Thyroid gland (tissue), 4 donors: ENCODE data around the gene SLC22A14.

Experiments used
- CTCF ChIP-seq, 6 experiments: fragments of 200-600 bp in 3 of 6; fragments of 450-650 bp in 3 of 6; sonication (generic) in 3 of 6; IDR thresholded peaks; one replicate each; pipeline ENCODE4 v1.5.1; 2016 to 2019; ENCODE audit warnings: antibody characterized with exemption in 6 of 6, mild to moderate bottlenecking in 2 of 6, inconsistent platforms in 1 of 6, moderate library complexity in 1 of 6
- POLR2A ChIP-seq, 2 donors: fragments of 450-650 bp; IDR thresholded peaks; one replicate each; pipeline ENCODE4 v1.6.1; 2017; ENCODE audit warnings: antibody characterized with exemption in 2 of 2, mild to moderate bottlenecking in 2 of 2, moderate library complexity in 1 of 2

- no peak for TF ChIP-seq POLR2A (IDR thresholded peaks at IDR 0.05)
- TF ChIP-seq CTCF (IDR thresholded peaks at IDR 0.05) = no peak
These were observed 46.6 kb upstream of the SLC22A14 start for GRCh38 chr3:38235466-38235865.
